GM21360 (cell line): ENCODE results near the gene NME2.
A peak's percentile ranks its signal among the peaks of the same experiment; 100 is the strongest.
"Not testable (repeated sequence)": the region's sequence is repeated elsewhere in the genome, so short reads cannot be mapped to it uniquely, and the experiment has no call there.

Experiments
- ATAC-seq: cut with Tn5 transposase; IDR thresholded peaks from one replicate; pipeline ENCODE4 v1.9.1; 2021; ENCODE audit warnings: mild to moderate bottlenecking, moderate library complexity; ENCODE audit not compliant: unreplicated experiment

Gene NME2

DNA sequence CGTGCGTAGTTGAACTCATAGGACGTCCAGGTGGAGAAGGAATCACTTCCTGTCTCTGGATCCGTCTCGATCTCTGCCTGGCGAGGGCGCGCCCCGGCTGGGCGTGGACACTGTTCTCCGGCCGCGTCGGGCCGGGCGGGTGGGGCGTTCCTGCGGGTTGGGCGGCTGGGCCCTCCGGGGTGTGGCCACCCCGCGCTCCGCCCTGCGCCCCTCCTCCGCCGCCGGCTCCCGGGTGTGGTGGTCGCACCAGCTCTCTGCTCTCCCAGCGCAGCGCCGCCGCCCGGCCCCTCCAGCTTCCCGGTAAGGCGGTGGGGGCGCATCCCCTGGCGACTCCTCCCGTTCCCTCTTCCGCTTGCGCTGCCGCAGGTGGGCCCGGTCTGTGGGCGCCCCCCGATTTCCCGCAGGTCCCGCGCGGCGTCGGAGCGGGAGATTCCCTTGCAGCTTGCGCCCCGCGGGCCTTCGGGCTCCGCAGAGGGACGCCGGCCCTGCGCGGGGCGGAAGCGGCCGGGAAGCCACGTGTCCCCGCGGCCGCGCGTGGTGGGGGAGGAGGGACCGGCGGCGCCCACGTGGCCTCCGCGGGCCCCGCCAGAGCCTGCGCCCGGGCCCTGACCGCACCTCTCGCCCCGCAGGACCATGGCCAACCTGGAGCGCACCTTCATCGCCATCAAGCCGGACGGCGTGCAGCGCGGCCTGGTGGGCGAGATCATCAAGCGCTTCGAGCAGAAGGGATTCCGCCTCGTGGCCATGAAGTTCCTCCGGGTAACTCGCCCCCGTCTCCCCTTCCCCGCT, at the start of gene NME2:
Gene NME2, plus strand, starts transcription at position 214 of the 789 bp plus-strand sequence. Its CDS starts 420 bp downstream, at position 634.
- peak; percentile 85 for ATAC-seq

DNA sequence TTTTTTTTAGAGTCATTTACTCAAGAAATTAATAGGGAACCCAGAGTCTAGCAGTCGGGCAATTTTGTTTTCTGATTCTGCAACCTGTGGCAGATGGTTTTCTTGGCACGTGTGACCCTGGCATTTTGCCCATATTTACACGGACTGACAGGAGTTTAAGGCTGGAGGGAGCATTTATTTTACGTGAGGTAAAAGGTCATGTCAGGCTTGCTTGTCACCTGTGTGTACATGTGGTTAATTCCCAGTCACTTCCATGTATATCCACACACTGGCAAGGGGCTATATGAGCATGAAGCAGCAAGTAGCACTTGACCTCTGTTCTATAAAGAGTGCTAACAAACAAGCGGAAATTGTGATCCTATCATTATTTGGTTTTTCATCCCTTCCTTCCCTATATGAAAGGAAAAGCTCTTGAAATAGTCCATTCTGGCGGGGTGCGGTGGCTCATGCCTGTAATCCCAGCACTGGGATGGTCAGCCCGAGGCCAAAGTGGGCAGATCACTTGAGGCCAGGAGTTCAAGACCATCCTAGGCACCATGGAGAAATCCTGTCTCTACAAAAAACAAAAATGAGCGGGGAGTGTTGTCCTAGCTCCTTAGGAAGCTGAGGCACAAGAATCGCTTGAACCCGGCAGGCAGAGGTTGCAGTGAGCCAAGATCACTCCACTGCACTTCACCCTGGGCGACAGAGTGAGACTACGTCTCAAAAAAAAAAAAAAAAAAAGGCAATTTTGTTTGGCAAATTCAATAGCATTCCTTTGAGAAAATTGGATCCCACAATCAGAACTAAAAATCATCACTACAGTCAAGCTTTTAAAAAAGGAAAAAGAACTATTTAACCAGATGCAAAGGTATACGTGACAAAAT, 47.6 kb upstream of the NME2 start:
- no peak for ATAC-seq

DNA sequence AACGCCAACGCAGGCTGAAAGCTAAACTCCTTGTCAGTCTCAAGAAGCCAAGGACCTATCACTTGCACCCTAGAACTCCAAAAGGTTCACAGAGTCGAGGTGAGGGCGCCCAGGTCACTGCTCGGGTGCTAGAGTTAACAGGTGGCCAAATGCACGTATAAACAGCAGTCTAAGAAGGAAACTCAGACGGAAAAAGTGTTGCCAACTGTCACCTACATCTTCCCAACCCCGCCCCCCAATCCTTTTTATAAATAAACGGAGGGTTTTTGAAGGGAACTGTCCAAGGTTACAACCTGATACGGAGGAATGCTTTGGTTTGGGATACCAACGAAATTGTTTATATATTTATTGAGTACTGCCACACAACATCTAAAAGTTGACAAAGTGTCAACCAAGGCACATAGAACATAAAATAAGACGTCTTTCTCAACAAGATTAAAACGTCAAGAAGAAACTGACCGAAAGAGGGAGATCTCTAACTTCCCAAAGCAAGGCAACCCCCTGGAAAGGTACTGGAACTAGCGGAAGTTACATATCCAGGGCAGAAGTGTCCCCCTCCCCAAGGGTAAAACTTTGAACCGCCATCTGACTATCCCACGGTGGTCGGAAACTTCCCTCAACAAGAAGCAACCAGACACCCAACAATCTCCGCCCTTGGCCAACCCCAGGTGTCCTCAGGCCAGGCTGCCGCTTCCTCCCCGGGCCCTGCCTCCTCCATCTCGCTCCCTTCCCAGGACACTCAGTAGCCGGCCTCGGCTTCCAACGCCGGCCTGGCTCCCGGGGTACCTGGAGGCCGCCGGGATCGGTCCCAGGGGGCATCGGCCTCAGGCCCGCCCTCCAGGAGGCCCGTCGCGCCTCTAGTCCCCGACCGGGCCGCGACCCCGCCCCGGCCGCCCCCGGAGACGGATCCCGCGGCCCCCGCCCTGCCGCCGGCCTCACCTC, 46.5 kb upstream of the NME2 start:
- ATAC-seq: peak; percentile 10

DNA sequence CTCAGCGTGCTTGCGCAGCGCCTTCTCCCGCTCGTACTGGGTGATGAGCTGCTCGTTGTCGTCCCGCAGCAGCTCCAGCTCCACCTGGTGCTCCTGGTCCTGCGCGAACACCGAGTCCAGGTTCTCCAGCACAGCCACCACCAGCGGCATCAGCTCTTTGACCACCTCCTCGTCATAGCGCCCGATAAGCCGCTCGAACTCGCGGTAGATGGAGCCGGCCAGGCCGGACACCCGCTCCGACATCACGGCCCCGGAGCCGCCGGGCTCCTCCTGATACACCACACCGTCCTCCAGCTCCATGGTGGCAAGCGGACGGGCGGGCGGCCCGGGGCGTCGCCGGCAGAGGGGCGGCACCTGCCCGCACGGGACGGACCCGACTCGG, 45.9 kb upstream of the NME2 start:
- peak; percentile 23 for ATAC-seq

DNA sequence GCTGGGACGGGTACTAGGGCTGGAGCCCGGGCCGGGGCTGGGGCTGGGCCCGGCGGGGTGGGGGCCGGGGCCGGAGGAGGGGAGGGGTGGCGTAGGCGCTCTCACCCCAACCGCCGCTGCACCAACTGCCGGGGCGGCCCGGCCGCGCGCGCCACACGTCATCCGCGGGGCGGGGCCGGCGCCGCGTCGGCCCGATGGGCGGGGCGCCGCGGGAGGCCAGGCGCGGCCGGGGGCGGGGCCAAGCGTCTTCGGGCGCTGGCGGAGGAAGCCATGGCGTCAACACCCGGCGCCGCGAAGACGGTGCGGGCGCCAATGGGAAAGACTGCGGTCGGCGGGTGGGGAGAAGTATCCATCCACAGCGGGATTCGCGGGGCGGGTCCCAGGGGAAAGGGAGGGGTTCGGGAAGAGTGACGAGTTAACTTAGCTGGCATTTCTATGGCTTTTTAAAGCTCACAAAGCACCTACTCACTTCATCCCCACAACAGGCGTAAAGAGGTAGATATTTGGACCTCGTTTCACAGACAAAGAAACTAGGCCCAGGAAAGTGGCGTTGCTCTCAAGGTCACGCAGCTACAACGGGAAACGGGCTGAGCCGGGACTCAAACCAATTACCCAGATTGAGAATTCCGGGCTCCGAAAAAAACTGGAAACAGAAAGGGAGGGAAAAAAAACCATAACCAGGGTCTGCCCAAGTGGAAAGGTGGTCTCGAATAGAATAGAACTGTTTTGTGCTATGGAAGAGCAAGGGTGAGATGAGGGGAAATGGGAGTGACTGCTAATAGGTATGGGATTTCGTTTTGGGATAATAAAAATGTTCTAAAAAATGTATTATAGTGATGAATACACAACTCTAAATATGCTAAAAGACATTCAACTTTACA, 45.2 kb upstream of the NME2 start, which contains the start of gene SPAG9:
Gene SPAG9, minus strand, starts transcription at position 130 of the 881 bp plus-strand sequence. CDS start 212 bp downstream, outside the sequence.
- ATAC-seq: peak; percentile 60

DNA sequence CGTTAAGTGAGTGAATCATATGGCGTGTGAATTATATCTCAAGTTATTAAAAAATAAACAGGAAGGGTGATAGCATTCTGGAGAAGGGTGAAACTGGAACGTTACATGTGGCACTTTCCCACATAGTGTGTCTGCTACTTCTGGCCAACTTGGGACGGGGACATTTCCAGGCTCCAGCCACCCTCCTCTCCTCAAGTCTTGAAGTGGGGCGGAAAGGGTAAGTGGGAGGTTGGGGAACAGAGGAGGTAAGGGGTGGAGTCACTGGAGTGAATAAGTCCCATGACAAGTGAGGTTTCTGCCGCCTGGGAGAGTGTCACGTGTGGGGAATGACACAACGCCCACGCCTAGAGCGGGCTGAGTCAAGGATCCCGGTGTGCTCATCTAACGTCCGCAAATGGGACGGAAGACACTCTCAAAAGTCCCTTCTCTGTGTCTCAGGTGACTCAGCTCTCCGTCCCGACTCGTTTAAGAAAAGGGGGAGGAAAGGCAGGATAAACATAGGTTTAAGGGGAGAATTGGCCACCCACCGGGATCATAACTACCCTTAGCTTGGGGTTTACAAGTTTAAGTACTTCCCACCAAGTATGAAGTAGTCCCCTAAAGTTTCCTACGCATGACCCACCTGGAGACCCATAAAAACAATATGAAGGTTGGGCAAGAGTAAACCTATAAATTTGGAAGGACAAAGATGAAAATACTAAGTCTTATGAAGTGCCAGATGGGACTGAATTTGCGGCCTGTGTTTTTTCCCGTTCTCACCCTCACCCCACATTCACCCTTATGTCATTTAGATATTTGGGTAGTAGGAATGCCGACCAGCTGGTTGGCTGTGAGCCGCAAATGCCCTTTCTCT, 44.4 kb upstream of the NME2 start:
- peak; percentile 41 for ATAC-seq

DNA sequence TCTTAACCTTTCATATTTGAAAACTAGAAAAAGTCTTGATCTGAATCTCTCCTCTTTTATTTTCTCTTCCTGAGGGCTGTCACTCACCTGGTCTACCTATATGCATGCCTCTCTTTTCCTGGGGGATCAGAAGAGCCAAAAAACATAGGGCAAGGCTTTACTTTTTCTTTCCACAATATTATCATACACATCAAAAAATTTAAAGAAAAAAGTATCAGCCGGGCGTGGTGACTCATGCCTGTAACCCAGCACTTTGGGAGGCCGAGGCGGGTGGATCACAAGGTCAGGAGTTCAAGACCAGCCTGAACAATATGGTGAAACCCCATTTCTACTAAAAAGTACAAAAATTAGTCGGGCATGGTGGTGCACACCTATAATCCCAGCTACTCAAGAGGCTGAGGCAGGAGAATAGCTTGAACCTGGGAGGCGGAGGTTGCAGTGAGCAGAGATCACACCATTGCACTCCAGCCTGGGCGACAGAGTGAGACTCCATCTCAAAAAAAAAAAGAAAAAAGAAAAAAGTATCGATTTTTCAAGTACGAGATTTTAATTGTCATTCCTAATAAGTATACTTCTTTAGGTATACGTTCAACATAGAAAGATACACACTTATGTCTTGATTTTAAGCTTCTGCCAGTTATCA, 43.6 kb upstream of the NME2 start:
- ATAC-seq: not testable (repeated sequence)

DNA sequence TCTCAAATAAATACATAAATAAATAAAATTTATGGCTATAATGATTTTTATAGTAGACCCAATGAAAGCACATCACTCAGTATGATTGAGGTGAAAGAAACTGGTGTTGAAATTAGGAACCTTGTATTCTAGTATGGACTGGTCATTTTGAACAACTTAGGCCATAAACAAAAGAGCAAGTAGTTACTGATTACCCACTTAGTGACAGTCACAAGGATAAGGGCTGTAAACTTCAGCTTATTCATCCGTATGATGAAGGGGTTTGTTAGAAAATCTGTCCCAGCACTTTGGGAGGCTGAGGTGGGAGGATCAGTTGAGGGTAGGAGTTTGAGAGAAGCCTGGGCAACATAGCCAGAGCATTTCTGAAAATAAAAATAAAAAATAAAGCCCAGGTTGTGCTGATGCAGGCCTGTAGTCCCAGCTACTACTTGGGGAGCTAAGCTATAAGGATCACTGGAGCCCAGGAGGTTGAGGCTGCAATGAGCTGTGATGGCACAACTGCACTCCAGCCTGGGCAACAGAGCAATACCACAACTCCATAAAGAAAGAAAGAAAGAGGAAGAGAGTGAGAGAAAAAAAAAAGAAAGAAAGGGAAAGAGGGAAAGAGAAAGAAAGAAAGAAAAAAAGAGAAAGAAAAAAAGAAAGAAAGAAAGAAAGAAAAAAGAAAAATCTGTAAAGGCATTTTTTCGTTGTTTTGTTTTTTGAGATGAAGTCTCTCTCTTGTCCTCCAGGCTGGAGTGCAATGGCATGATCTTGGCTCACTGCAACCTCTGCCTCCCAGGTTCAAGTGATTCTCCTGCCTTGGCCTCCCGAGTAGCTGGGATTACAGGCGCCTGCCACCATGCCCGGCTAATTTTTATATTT, 41.3 kb upstream of the NME2 start:
- ATAC-seq: no peak

DNA sequence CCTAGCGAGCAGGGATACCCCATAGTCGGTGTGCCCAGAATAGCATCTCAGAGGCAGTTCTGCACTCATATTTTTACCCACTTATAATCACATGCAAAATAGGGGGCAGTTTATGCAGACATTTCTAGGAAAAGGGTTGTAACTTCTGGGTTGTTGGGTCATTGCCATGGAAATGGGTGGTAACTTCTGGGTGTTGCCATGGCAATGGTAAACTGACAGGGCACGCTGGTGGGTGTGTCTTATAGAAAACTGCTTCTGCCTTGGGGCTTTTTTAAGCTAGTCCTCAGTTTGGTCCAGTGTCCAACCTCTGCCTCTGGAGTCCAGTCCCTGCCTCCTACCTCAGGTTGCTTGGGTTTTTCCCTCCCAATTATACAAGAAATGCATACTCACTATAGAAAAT, 38.1 kb upstream of the NME2 start:
- ATAC-seq: no peak

DNA sequence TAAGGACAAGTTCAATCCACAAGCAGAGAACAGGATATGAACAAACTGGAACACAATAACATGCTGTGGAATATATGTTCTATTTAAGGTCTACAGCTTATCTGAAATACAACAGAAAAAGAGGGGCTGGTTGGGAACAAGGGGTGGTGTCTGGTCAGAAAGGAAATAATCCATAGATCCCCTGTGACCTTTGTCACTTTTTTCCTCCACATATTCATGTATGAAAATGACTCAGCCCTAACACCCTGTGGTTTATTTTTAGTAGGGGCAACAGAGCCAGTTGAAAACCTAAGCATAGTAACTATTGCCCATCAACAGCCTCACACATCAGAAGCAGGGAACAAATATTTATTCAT, 33.3 kb upstream of the NME2 start:
- ATAC-seq: no peak

DNA sequence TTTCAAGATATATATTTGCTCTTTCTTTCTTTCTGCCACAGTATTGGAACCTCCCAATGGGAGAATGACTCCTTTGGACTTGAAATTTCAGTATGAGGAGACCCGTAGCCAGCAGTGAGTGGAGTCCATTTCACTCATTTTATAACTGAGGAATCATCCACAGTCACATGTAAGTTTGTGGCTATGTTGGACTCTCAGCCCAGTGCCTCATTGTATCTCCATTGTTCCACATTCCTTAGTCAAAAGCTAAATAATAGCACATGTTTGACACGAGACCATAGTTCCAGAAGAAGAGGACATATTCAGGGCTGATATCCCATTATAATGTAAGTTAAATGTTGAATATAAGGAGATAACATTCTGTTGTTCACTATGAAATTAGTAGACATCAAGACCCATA, 32.8 kb upstream of the NME2 start:
- no peak for ATAC-seq

DNA sequence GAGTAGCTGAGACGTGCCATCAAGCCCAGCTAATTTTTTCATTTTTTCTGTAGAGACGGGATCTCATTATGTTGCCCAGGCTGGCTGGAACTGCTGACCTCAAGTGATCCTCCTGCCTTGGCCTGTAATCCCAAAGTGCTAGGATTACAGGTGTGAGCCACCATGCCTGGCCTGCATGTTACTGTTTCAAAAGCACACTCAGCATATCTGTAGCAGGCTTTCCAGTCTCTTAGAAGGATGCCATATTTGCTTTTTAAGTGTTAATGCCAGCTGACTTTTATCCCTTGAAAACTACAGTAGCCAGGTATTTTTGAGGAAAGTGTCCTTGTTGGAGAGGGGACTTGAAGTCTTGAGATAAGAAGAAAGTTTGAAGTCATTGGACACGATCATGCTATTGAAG, 30.3 kb upstream of the NME2 start:
- no peak for ATAC-seq

DNA sequence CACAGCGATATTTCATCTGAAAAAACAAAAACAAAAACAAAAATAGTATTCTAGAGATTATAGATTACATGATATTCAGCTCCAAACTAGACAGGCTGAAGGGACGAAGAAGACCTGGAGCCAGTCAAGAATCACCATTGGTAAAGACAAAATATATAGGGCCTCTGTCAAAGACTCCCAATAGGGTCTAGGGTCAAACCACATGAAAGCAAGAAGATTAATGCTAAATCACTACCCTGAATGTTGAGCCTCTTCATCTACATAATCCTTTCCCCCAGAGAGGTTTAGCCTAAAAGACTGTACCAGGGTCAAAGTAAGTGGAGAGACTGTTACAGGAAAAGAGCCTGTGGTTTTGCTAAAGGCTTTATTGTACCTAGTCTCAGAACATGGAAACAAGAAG, 23.6 kb upstream of the NME2 start:
- ATAC-seq: no peak

DNA sequence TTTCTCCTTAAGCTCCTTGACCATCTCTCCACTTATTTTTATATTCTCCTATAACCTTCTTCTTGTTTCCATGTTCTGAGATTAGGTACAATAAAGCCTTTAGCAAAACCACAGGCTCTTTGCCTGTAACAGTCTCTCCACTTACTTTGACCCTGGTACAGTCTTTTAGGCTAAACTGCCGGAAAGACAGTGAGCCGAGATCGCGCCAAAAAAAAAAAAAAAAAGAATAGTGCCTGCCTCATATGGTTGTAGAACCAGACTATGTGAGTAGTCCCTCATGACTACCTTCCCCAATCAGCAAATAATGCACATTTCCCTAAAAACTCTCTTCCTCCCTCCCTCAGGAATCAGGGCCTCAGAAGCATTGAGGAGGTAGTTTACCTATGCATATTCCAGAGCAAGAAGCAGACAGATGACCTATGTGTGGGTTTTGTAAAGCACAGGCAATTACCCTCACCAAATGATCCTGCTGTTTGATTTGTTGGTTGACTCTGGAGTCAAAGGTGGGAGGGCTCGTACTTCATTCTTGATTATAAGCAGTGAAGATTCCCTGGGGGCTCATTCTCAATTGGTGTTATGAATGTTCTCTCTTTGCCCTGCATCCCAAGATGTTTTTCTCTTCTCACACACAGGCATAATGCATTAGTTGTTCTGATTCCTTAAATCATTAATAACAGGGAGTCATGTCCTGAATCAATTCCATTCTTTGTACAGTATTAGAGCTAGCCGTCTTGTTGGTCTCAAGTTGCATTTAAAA, 21.8 kb upstream of the NME2 start:
- ATAC-seq: no peak

DNA sequence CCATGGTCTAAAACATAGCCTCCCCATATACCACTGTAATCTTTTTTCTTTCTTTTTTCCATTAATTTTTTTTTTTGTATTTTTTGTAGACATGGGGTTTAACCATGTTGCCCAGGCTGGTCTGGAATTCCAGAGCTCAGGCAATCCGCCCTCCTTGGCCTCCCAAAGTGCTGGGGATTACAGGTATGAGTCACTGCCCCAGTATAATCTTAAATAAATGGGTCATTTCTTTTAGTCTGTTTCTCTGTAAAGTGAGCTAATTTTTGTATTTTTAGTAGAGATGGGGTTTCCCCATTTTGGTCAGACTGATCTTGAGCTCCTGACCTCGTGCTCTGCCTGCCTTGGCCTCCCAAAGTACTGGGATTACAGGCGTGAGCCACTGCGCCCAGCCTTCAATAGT, 18.6 kb upstream of the NME2 start:
- no peak for ATAC-seq

DNA sequence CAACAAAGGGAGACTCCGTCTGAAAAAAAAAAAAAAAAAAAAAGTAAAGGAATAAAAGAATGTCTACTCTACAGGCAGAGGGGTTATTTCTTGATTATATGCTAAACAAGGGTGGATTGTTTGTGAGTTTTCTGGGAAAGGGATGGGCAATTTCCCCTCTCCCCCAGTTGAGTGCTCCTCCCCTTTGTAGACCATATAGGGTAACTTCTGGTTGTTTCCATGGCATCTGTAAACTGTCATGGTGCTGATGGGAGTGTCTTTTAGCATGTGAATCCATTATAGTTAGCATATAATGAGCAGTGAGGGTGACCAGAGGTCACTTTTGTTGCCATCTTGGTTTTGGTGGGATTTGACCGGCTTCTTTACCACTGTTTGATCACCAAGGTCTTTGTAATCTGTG, 17.0 kb upstream of the NME2 start:
- ATAC-seq: no peak

DNA sequence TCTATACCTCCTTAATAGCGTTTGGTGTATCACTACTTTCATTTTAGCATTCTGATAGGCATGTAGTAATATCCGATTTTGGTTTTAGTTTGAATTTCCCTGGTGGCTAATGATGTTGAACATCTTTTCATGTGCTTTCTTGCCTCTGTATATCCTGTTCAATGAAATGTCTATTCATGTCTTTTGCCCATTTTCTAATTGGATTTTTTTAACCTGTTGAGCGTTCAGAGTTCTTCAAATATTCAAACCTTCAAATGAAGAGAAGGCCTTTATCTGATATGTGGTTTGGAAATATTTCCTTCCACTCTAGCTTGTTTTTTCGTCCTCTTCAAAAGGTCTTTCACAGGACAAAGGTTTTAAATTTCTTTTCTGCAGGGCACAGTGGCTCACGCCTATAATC, 15.3 kb upstream of the NME2 start:
- ATAC-seq: no peak
